Smooth muscle cell (in vitro differentiated cells): ENCODE measurements around the gene EHF. TPM values are rescaled to one million over a fixed set of nuclear protein-coding genes. Genes with fewer than 3 reads are reported as not detected.

Experiments used
- DNase-seq: peaks from one replicate; lab custom pipeline; 2025; ENCODE audit not compliant: unreplicated experiment; lab: John Stamatoyannopoulos, UW
- H2AFZ ChIP-seq: fragments of 200-600 bp; sonication (generic); 2 replicates; pipeline ENCODE4 v1.6.0; 2016; ENCODE audit warnings: antibody characterized with exemption, low read depth, mild to moderate bottlenecking
- H3F3A ChIP-seq: fragments of 200-600 bp; sonication (generic); 2 replicates; pipeline ENCODE4 v1.6.0; 2017; ENCODE audit warnings: antibody characterized with exemption, low read depth
- H3K27ac ChIP-seq: fragments of 200-600 bp; sonication (generic); 2 replicates; pipeline ENCODE4 v1.5.1; 2016; ENCODE audit warnings: low read depth, mild to moderate bottlenecking
- H3K27me3 ChIP-seq: fragments of 200-600 bp; sonication (generic); 2 replicates; pipeline ENCODE4 v1.6.1; 2016; ENCODE audit warnings: low read depth, mild to moderate bottlenecking
- H3K36me3 ChIP-seq: fragments of 200-600 bp; sonication (generic); 2 replicates; pipeline ENCODE4 v1.5.1; 2016; ENCODE audit warnings: low read depth
- H3K4me1 ChIP-seq: fragments of 200-600 bp; sonication (generic); 2 replicates; pipeline ENCODE4 v1.5.1; 2016; ENCODE audit warnings: low read depth
- H3K4me2 ChIP-seq: fragments of 200-600 bp; sonication (generic); 2 replicates; pipeline ENCODE4 v1.6.0; 2016; ENCODE audit warnings: mild to moderate bottlenecking
- H3K4me3 ChIP-seq: fragments of 200-600 bp; sonication (generic); 2 replicates; pipeline ENCODE4 v1.5.1; 2016; ENCODE audit warnings: mild to moderate bottlenecking
- H3K79me2 ChIP-seq: fragments of 200-600 bp; sonication (generic); 2 replicates; pipeline ENCODE4 v1.6.0; 2016; ENCODE audit warnings: low read depth, mild to moderate bottlenecking
- H3K9ac ChIP-seq: fragments of 200-600 bp; sonication (generic); 2 replicates; pipeline ENCODE4 v1.6.0; 2016; ENCODE audit warnings: low read depth
- H3K9me3 ChIP-seq: fragments of 200-600 bp; sonication (generic); replicated peaks from 2 replicates; pipeline ENCODE4 v1.5.1; 2016; ENCODE audit warnings: low read depth
- H4K20me1 ChIP-seq: fragments of 200-600 bp; sonication (generic); 2 replicates; pipeline ENCODE4 v1.6.0; 2016; ENCODE audit warnings: low read depth
- CTCF ChIP-seq: fragments of 200-600 bp; sonication (generic); IDR thresholded peaks from 2 replicates; pipeline ENCODE4 v1.5.1; 2017; ENCODE audit warnings: borderline replicate concordance, mild to moderate bottlenecking, antibody characterized with exemption; ENCODE audit not compliant: insufficient read depth, poor library complexity, severe bottlenecking
- WGBS: methylation state at CpG from one replicate; pipeline ENCODE4 v1.1.7; 2016; ENCODE audit warnings: low lambda C conversion rate; 5-methylcytosine and 5-hydroxymethylcytosine counted together
- polyA plus RNA-seq: library from polyadenylated mRNA; unstranded; fragments of >200 nt; fragmentation: Nextera tagmentation; extraction: Ambion mirVana; gene quantifications from 2 replicates; pipeline ENCODE4 v1.2.1, GENCODE V29; 2016
- total RNA-seq: library from RNA; depleted of rRNA; stranded (reverse); fragments of >200 nt; gene quantifications from 2 replicates; pipeline ENCODE4 v1.2.3, GENCODE V29; 2014

The EHF gene
- total and polyA plus RNA-seq, 2 experiments from 2014 or later: 0.63 to 1.7 TPM

- Histone ChIP-seq H3F3A (no peaks in the 10 kb centered on the region), H3K79me2 (no peaks in the 10 kb centered on the region), H3K27me3 (no peaks in the 10 kb centered on the region), H3K4me1 (no peaks in the 10 kb centered on the region), H3K9ac (no peak overlapping the region), H3K9me3 (no peaks in the 10 kb centered on the region), H3K36me3 (no peaks in the 10 kb centered on the region), H4K20me1 (no peaks in the 10 kb centered on the region), H3K4me3 (no peak overlapping the region), H2AFZ (no peak overlapping the region), H3K27ac (no peak overlapping the region), H3K4me2 (no peak overlapping the region)
- no peak for DNase-seq
- TF ChIP-seq CTCF: no peak
- WGBS: 100% methylated on average over 1 of the region's 1 CpG
Observed at GRCh38 chr11:34676227-34676626, 55.3 kb downstream of the EHF start.

GRCh38 chr11:34679681-34680080, 58.8 kb downstream of the EHF start:
- no peak for TF ChIP-seq CTCF
- no peak for DNase-seq
- no peaks in the 10 kb centered on the region for H3K27me3 ChIP-seq
- no peak overlapping the region for H3K4me2 ChIP-seq
- H3K4me1 ChIP-seq: peaks cover 11% of the 10 kb centered on the region
- no peaks in the 10 kb centered on the region for H4K20me1 ChIP-seq
- no peak overlapping the region for H3K9ac ChIP-seq
- H3F3A ChIP-seq: no peaks in the 10 kb centered on the region
- no peak overlapping the region for H3K27ac ChIP-seq
- no peaks in the 10 kb centered on the region for H3K9me3 ChIP-seq
- no peak overlapping the region for H2AFZ ChIP-seq
- no peaks in the 10 kb centered on the region for H3K79me2 ChIP-seq
- no peaks in the 10 kb centered on the region for H3K36me3 ChIP-seq
- no peak overlapping the region for H3K4me3 ChIP-seq
- WGBS: 95% methylated on average over 1 of the region's 1 CpG

DNA sequence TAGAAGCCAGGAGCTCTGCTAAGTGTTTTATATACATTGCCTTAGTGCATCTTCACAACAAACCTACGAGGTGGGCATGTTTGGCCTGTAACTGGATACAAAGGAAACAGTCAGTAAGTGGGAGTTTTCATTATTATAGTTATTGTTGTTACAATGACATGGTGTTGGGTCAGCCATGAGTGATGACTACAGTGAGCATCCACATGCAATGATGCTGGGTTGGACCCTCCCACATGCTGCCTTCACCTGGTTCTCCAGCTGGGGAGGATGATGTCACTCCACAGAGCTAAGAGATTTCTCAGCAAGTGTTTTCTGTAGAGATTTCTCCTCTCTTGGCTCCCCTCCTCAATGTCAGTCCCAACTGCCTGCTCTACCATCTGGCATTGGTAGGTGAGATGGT, 59.3 kb downstream of the EHF start:
- Histone ChIP-seq H4K20me1 (no peaks in the 10 kb centered on the region), H2AFZ (no peak overlapping the region), H3K36me3 (no peaks in the 10 kb centered on the region), H3K79me2 (no peaks in the 10 kb centered on the region), H3K4me1 (peaks cover 11% of the 10 kb centered on the region), H3K27ac (peak overlapping the region; percentile 58), H3K27me3 (no peaks in the 10 kb centered on the region), H3K4me3 (no peak overlapping the region), H3K9ac (peak overlapping the region; percentile 45), H3K9me3 (no peaks in the 10 kb centered on the region), H3K4me2 (no peak overlapping the region), H3F3A (no peaks in the 10 kb centered on the region)
- TF ChIP-seq CTCF: no peak
- WGBS: 97% methylated on average over 1 of the region's 1 CpG
- no peak for DNase-seq

DNA sequence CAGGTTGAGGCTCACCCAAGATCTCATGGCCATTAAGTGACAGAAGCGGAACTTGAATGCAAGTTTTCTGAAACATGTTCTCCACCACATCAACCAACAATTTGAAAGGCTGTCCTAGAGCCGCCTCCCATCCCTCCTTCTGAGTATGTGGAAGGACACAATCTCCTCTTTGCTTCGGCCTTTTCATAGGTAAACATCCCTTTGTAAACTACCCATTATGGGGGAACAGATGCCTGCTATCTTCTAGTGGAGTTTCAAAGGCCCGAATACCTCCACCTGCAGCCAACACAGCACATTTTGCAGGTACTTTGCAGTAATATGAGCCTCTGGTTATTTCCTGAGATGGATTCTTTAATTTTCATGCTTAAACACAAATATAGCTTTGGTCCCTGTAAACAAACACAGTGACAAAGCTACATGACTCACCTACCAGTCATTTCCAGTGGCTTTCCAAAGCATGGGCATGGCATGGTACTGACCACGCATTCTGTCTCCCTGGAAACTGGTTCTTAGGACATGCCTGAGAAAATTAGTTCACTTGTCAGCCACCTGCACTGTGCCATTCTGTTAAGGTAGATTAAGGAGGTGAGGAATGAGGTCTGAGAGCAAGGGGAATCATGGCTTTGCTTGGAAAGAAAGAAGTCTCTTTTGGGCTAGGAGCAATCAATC, 60.2 kb downstream of the EHF start:
- Histone ChIP-seq H3K4me3 (no peak overlapping the region), H3K9me3 (no peaks in the 10 kb centered on the region), H4K20me1 (no peaks in the 10 kb centered on the region), H3K27ac (peak overlapping the region; percentile 58), H3K36me3 (no peaks in the 10 kb centered on the region), H3K9ac (peak overlapping the region; percentile 45), H3K79me2 (no peaks in the 10 kb centered on the region), H2AFZ (no peak overlapping the region), H3K4me2 (peak overlapping the region; percentile 7), H3K4me1 (peaks cover 11% of the 10 kb centered on the region), H3K27me3 (no peaks in the 10 kb centered on the region), H3F3A (no peaks in the 10 kb centered on the region)
- DNase-seq: no peak
- no peak for TF ChIP-seq CTCF
- WGBS: 75% methylated on average over 5 of the region's 5 CpGs
